Panc1 (cell line): ENCODE results near the gene CDK6. TPM values are rescaled to one million over a fixed set of nuclear protein-coding genes. Genes with fewer than 3 reads are reported as not detected.
A peak's percentile ranks its signal among the peaks of the same experiment; 100 is the strongest.

Experiments used
- ATAC-seq: fragments of 200-7000 bp; cut with Tn5 transposase; 2 replicates; pipeline ENCODE4 v1.9.1; 2020; ENCODE audit warnings: mild to moderate bottlenecking, moderate library complexity
- BruUV-seq: library from RNA; stranded (reverse); fragments of 400-500 nt; replicated peaks from 2 replicates; lab custom pipeline; 2021; lab: Mats Ljungman, UMichigan
- CTCF ChIA-PET: fragments of 300-600 bp; sonication (Branson Sonifier 250); formaldehyde crosslinking; loops from one replicate; lab custom pipeline; 2022; ENCODE audit warnings: antibody characterized with exemption; lab: Charles Lee
- POLR2A ChIA-PET: fragments of 300-600 bp; sonication (Branson Sonifier 250); formaldehyde crosslinking; loops from one replicate; lab custom pipeline; 2022; ENCODE audit warnings: antibody characterized with exemption; lab: Charles Lee
- DNase-seq: peaks from one replicate; pipeline ENCODE4 v3.0.0-alpha.2; 2010; ENCODE audit warnings: low read depth, low spot score
- H3K27ac ChIP-seq: 2 replicates; pipeline ENCODE4 v1.5.1; 2011; ENCODE audit warnings: mild to moderate bottlenecking, low read length, inconsistent platforms
- H3K27me3 ChIP-seq: fragments of 200-500 bp; sonication (Bioruptor generic); 2 replicates; pipeline ENCODE4 v1.6.0; 2014; ENCODE audit warnings: low read length, inconsistent platforms; ENCODE audit not compliant: control insufficient read depth, insufficient read depth
- H3K36me3 ChIP-seq: fragments of 200-500 bp; sonication (Bioruptor generic); 2 replicates; pipeline ENCODE4 v1.5.1; 2014; ENCODE audit warnings: inconsistent platforms, mild to moderate bottlenecking, low read length, moderate library complexity; ENCODE audit not compliant: control insufficient read depth, insufficient read depth
- H3K4me1 ChIP-seq: 2 replicates; pipeline ENCODE4 v1.5.1; 2011; ENCODE audit warnings: inconsistent platforms, mild to moderate bottlenecking, low read length, moderate library complexity; ENCODE audit not compliant: control insufficient read depth, insufficient read depth
- H3K4me3 ChIP-seq, 2 experiments: 2 replicates each; pipeline ENCODE4 v1.5.1; 2011 to 2012; ENCODE audit warnings: low read depth in 2 of 2, low read length in 2 of 2, mild to moderate bottlenecking in 2 of 2, inconsistent platforms in 1 of 2, moderate library complexity in 1 of 2
- H3K9me3 ChIP-seq: fragments of 200-500 bp; sonication (Bioruptor generic); 2 replicates; pipeline ENCODE4 v1.5.1; 2014; ENCODE audit warnings: low read depth, mild to moderate bottlenecking, inconsistent platforms, low read length, moderate library complexity; ENCODE audit not compliant: control insufficient read depth, insufficient read depth
- POLR2AphosphoS5 ChIP-seq: IDR thresholded peaks from 2 replicates; pipeline ENCODE4 v1.6.1; 2012; ENCODE audit warnings: mild to moderate bottlenecking, low read depth, low read length, moderate library complexity
- REST ChIP-seq, 2 experiments: IDR thresholded peaks; 2 replicates each; pipeline ENCODE4 v1.6.1; 2011 to 2012; ENCODE audit warnings: low read depth in 2 of 2, control low read depth in 1 of 2, low read length in 1 of 2, mild to moderate bottlenecking in 1 of 2, moderate library complexity in 1 of 2; ENCODE audit not compliant: insufficient read depth in 1 of 2
- SIN3A ChIP-seq: IDR thresholded peaks from 2 replicates; pipeline ENCODE4 v1.6.1; 2012; ENCODE audit warnings: low read depth, mild to moderate bottlenecking, low read length, moderate library complexity, borderline replicate concordance; ENCODE audit not compliant: insufficient read depth
- TCF7L2 ChIP-seq: IDR thresholded peaks from 2 replicates; pipeline ENCODE4 v1.6.1; 2011; ENCODE audit warnings: mild to moderate bottlenecking, low read depth, low read length, inconsistent platforms
- in situ Hi-C: cut with HindIII; loops from 2 replicates; pipeline ENCODE4 v1.10.0; 2016; ENCODE audit warnings: low sequenced_read_pairs, low pct_unique_long_range_greater_than_20kb
- intact Hi-C: fragments of 100-400 bp; cut with micrococcal nuclease; formaldehyde crosslinking; loops from one replicate; pipeline ENCODE4 v1.10.0; 2022; ENCODE audit not compliant: unreplicated experiment
- total RNA-seq: library from RNA; stranded (reverse); gene quantifications from one replicate; pipeline ENCODE4 v1.2.1, GENCODE V29; 2021; ENCODE audit not compliant: unreplicated experiment
- TF ChIP-seq, protein P1 (sequence below): fragments of 450-650 bp; IDR thresholded peaks from 2 replicates; pipeline ENCODE4 v1.5.1; 2017; ENCODE audit warnings: mild to moderate bottlenecking

The CDK6 gene
- total RNA-seq, 1 experiment from 2014 or later, result 57.4 TPM

- Histone ChIP-seq H3K27ac (0 out of 2 replicates have a peak overlapping the region, but pooled peaks have one; percentile 13), H3K9me3 (no peaks in the 10 kb centered on the region), H3K36me3 (no peaks in the 10 kb centered on the region; the same call in 1 of the 2 replicates), H3K4me3 (no peak overlapping the region), H3K4me1 (peaks cover 39% of the 10 kb centered on the region), H3K27me3 (no peaks in the 10 kb centered on the region)
- ChIA-PET CTCF (no interaction called here), POLR2A (no interaction called here)
- no peak for ATAC-seq
- intact Hi-C loops, result no loop called here
- no TSS peak for BruUV-seq
- DNase-seq, result no peak
- TF ChIP-seq SIN3A (no peak), REST (IDR thresholded peaks at IDR 0.05; ENCODE audit: insufficient read depth in 1 of 2, low read depth in 2 of 2, low read length in 1 of 2) (no peak), TCF7L2 (no peak), POLR2AphosphoS5 (no peak)
- TF ChIP-seq, protein P1, sequence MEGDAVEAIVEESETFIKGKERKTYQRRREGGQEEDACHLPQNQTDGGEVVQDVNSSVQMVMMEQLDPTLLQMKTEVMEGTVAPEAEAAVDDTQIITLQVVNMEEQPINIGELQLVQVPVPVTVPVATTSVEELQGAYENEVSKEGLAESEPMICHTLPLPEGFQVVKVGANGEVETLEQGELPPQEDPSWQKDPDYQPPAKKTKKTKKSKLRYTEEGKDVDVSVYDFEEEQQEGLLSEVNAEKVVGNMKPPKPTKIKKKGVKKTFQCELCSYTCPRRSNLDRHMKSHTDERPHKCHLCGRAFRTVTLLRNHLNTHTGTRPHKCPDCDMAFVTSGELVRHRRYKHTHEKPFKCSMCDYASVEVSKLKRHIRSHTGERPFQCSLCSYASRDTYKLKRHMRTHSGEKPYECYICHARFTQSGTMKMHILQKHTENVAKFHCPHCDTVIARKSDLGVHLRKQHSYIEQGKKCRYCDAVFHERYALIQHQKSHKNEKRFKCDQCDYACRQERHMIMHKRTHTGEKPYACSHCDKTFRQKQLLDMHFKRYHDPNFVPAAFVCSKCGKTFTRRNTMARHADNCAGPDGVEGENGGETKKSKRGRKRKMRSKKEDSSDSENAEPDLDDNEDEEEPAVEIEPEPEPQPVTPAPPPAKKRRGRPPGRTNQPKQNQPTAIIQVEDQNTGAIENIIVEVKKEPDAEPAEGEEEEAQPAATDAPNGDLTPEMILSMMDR, result no peak
- in situ Hi-C loops, result no loop called here
Measured at GRCh38 chr7:92762851-92763250, 73.5 kb downstream of the CDK6 start.

DNA sequence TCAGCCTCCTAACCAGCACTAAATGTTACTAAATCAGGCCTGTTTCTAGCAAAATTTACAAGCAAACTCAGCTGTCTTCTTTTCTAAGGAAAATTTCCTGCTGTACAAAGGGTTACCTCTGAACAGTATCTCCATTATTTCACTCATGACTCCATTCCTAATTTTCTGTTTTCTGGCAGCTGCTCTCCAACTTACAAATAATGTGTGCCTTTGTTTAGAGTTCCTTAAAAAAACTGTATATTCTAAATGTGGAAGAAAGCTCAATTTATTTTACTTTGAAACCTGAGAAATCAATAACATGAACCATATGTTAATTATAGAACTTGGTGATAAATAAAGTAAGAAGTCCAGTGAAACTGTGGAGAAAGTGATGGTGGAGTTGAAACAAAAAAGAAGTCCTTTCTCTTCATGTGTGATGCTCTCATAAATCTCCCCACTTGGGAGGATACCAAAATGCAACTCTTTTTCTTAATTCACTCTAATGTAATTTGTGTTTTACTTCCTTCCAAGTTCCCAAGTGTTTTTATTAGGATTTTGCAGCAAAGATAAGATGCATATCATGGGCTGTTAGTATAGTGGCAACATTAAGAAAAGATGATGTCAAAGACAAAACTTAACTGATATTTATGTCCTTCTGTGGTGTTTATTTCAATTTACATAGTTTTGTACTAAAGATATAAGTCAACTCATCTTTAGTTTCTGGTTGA is 74.8 kb downstream of the CDK6 start:
- ChIA-PET POLR2A (no interaction called here), CTCF (interaction anchor here (0.7 kb wide), 1 partner anchor 10 kb away, joined by 7 read pairs; no protein-coding TSS in a partner anchor)
- H3K27me3 ChIP-seq, result no peaks in the 10 kb centered on the region
- H3K27ac ChIP-seq, result peak overlapping the region; percentile 7; the same call in 1 of the 2 replicates
- peaks cover 26% of the 10 kb centered on the region for H3K4me1 ChIP-seq
- intact Hi-C loops (no loop called here), in situ Hi-C loops (no loop called here)
- H3K36me3 ChIP-seq, result no peaks in the 10 kb centered on the region; the same call in 1 of the 2 replicates
- H3K9me3 ChIP-seq, result no peaks in the 10 kb centered on the region
- no TSS peak for BruUV-seq
- no peak for TF ChIP-seq SIN3A
- no peak for TF ChIP-seq TCF7L2
- TF ChIP-seq, protein P1, result no peak
- TF ChIP-seq POLR2AphosphoS5, result no peak
- ATAC-seq (no peak), DNase-seq (no peak)
- no peak overlapping the region for H3K4me3 ChIP-seq
